GM12872 (cell line): Measurements from ENCODE around the gene UNCX.

Source experiments
- TF ChIP-seq, protein P1 (sequence below): IDR thresholded peaks from 3 replicates; pipeline ENCODE4 v1.5.1; 2011; ENCODE audit warnings: low read depth, mild to moderate bottlenecking, low read length, moderate library complexity; ENCODE audit not compliant: insufficient read depth

The UNCX gene

DNA sequence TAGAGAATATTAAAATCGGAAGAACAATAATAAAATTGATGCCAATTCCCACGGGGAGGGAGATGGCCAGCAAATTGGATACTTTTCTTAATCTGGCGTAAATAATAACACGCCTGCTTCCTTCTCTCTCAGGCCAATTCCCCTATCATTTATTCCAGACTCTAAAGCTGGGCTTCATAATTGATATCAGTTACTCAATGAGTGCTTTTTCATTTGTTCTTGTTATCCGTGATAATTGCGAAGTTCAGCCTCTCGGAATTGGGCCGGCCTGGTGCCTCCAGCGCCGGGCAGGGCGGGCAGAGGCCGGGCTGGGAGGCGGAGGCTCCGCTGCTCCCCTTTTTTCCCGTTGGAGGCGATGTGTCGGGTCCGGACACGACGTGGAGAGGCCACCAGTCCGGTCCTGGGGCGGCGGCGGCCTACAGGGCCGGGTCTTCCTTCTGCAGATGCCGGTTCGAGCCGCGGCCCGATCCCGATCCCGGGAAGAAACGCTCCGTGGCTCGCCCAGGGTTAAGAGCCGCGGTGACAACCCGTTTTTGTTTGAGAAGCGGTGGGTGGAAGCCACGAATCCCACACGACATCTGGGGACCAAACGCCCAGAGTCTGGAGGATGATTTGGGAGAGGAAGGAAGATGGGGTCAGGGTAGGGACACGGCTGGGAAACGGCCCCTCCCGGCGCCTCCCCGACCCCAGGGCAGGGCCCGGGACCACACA lies 13.6 kb downstream of the UNCX start:
- TF ChIP-seq, protein P1, sequence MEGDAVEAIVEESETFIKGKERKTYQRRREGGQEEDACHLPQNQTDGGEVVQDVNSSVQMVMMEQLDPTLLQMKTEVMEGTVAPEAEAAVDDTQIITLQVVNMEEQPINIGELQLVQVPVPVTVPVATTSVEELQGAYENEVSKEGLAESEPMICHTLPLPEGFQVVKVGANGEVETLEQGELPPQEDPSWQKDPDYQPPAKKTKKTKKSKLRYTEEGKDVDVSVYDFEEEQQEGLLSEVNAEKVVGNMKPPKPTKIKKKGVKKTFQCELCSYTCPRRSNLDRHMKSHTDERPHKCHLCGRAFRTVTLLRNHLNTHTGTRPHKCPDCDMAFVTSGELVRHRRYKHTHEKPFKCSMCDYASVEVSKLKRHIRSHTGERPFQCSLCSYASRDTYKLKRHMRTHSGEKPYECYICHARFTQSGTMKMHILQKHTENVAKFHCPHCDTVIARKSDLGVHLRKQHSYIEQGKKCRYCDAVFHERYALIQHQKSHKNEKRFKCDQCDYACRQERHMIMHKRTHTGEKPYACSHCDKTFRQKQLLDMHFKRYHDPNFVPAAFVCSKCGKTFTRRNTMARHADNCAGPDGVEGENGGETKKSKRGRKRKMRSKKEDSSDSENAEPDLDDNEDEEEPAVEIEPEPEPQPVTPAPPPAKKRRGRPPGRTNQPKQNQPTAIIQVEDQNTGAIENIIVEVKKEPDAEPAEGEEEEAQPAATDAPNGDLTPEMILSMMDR, result no peak

DNA sequence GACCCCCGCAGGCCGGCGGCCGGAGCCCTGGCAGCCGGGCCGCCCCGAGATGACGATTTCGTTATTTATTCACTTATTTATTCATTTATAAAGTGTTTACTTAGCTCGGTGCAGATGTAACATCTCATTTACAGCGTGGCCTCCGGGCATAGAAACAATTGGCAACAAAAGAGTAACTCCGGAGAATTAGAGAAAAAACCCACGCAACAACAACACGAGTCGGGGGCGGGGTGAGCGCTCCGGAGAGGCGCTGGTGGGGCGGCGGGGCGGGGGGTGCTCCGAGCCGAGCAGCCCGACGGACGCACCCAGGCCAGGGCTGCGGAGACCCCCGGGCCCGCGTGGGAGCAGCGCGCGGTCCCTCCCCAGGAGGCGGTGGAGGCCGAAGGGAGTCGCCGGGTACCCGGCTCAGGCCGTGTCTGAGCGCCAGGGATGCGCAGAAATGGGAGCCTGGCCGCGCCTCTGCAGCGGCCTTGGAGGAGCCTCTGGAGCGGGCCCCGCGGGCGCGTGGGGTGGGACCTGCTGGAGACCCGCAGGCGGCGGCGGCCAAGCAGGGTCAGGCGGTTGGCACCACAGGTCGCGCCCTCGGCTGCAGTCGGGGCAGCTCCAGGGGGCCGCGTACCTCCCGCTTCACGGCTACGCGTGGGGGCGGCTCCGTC lies 14.3 kb downstream of the UNCX start:
- TF ChIP-seq, protein P1, result no peak

DNA sequence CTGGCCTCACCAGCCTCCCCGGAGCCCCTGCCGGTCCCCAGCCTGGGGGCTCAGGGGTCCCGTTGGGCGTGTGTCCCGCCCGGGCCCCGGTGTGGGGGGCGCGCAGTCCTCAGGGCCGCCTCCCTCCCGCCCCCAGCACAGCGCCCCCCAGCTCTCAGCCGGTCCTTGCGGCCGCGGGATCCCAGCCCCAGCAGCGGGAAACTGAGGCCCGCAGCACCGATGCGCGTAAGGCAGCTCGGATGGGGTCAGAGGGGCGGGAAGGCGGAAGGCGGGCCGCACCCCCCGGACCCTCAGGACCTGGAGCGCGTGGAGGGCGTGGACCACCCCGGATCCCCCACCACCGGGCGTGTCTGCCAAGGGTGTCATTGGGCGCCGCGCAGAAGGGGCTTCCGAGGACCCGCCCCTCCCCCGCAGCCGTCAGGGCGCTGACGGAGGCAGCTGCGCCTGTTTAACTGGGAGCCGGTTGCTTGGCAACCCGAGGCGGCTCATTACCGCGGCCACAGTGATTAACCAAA lies 14.9 kb downstream of the UNCX start:
- TF ChIP-seq, protein P1, result no peak

DNA sequence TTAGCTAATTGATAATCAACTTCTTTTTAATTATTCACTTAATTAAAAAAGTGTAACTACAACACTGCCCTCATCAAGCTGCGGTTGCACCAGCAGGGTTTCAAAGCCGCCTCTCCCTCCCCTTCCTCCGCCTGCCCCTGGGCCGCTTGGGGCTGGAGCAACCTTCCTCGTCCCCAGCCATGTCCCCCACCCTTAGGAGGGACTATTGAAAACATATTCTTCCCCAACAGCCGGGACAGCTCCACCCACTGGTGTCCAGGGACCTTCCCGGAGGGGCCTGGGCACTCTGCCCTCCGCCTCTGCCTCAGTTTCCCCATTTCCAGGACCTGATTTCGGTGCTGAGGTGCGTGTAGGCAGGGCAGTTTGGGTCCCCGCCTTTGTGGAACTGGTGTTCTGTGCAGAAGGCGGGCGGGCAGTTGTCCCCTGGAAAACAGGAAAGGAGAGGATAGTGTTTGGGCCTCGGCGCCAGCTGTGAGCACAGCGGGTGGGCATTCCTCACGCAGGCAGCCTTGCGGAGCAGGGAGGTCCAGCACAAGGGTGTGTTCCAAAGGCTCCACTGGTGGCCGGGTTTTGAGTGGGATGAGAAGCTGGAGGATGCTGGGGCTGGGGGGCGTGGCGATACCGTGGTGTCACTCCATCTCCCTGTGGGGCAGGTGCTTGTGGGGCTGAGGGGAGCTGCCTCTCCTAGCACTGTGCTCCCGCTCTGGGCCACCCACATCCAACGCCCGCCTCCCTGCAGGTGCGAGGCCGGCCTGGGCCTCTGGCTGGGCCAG lies 15.7 kb downstream of the UNCX start:
- TF ChIP-seq, protein P1, result no peak

DNA sequence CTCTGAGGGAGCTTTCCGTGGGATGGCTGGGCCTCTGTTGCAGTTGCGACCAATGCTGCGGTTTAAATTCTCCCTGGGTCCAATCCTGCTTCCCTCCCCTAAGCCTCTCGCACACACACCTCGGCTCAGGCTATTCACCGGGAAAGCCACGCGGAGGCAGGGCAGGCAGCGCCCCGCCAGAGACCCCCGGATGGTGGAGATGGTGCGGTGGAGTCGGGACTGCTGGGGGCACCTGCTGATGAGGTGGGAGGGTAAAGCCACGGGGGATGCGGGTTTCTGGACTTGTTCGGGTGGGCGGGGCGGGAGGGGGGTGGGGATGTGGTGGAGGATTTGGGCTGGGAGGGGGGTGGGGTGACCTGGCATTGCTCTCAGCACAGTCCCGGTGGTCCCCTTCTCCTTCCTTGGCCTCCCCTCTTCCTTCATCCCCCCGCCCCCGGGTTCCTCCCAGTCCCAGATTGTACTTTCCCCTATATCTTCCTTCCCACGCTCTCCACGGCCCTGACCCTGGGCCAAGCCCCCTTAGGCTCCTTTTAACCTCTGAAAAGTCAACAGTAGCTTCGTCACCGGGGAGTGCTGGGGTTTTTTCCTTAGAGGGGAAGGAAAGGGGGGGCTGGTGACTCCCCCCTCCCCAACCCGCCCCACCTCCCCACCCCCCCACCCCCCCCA lies 16.4 kb downstream of the UNCX start:
- TF ChIP-seq, protein P1, result no peak

DNA sequence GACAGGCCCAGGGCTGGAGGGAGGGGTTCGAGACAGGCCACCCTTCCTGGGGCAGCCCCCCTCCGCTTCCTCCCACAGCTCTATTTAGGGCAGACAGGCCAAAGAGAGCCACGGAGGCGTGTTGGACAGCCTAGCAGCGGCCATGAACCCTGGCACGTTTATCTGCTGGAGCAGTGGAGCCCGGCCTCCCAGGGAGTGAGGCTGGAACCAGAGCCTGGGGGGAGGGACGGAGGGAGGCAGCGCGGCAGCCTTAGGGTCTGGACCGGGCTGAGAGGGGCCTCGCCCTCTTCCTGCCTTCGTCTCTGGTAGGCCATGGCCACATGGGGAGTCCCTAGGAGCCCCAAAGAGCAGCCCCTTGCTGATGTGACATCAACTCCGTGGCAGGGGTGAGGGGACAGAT lies 17.1 kb downstream of the UNCX start:
- TF ChIP-seq, protein P1, result no peak

DNA sequence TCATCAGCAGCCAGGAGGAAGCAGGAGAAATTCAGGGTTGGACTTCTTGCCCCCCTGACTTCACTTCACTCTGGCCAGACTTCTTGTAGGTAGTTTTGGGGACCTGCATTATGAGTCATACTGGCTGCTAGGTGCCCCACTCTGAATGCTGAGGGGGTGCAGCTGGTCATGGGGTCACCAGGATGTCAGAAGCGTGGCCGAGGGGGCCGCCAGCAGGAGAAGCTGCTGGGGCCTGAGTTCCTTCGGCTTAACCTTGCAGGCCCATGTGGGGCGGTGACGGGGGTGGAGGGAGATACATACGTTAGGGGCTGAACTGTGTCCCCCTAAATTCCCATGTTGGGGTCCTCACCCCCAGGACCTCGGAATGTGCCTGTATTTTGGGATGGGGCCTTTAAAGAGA lies 18.2 kb downstream of the UNCX start:
- TF ChIP-seq, protein P1, result no peak
